ENCODE measurements around the gene GTSF1L.

DNA sequence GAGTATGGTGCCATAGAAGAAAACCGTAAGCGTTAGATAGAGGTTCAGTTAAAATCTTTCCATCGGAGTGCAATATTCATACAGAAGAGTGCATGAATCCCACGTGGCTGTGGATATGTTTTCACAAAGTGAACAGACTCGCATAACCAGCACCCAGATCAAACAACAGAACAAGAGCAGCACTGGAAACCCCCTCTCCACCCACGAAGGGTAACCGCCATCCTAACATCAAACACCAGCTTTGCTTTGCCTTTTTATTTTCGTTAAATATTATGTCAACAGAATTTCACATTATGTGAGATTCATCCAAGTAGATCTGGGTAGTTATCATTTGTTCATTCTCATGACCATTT lies 4.7 kb downstream of the GTSF1L start:
- TF ChIP-seq POLR2A (IDR thresholded peaks at IDR 0.05), result no peak
- TF ChIP-seq, protein P1, sequence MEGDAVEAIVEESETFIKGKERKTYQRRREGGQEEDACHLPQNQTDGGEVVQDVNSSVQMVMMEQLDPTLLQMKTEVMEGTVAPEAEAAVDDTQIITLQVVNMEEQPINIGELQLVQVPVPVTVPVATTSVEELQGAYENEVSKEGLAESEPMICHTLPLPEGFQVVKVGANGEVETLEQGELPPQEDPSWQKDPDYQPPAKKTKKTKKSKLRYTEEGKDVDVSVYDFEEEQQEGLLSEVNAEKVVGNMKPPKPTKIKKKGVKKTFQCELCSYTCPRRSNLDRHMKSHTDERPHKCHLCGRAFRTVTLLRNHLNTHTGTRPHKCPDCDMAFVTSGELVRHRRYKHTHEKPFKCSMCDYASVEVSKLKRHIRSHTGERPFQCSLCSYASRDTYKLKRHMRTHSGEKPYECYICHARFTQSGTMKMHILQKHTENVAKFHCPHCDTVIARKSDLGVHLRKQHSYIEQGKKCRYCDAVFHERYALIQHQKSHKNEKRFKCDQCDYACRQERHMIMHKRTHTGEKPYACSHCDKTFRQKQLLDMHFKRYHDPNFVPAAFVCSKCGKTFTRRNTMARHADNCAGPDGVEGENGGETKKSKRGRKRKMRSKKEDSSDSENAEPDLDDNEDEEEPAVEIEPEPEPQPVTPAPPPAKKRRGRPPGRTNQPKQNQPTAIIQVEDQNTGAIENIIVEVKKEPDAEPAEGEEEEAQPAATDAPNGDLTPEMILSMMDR (IDR thresholded peaks at IDR 0.05), result no peak

Measured in heart left ventricle (tissue), 13 donors.